HCT116 (cell line): Measurements from ENCODE around the gene TEKT5. TPM values are rescaled to one million over a fixed set of nuclear protein-coding genes. Genes with fewer than 3 reads are reported as not detected.
A peak's percentile ranks its signal among the peaks of the same experiment; 100 is the strongest.

ENCODE experiments used
- ATAC-seq: fragments of 200-7000 bp; cut with Tn5 transposase; 2 replicates; pipeline ENCODE4 v1.9.1; 2020; ENCODE audit warnings: mild to moderate bottlenecking, moderate library complexity
- BruUV-seq: library from RNA; stranded (reverse); fragments of 400-500 nt; replicated peaks from 2 replicates; lab custom pipeline; 2021; lab: Mats Ljungman, UMichigan
- CTCF ChIA-PET: fragments of 300-600 bp; sonication (Branson Sonifier 250); formaldehyde crosslinking; loops from one replicate; lab custom pipeline; 2021; ENCODE audit warnings: antibody characterized with exemption; lab: Charles Lee
- POLR2A ChIA-PET: fragments of 300-600, 350-600 bp; sonication (Branson Sonifier 250); formaldehyde crosslinking; loops from one replicate; lab custom pipeline; 2021; ENCODE audit warnings: antibody characterized with exemption; lab: Charles Lee
- RAD21 ChIA-PET, 2 experiments: fragments of 300-600 bp; sonication (Branson Sonifier 250); formaldehyde crosslinking; loops; one replicate each; lab custom pipeline; 2023; ENCODE audit warnings: low total read pairs in 2 of 2; ENCODE audit not compliant: uncharacterized antibody in 2 of 2, unreplicated experiment in 2 of 2, low non-redundant PET in 1 of 2; lab: Charles Lee
- DNase-seq: peaks from one replicate; pipeline ENCODE4 v3.0.0-alpha.2; 2010; ENCODE audit warnings: low read depth, low spot score
- H2AFZ ChIP-seq: fragments of 200-600 bp; shearing (Covaris generic), sonication (generic); 2 replicates; pipeline ENCODE4 v1.6.1; 2017; ENCODE audit warnings: low read depth, mixed run types, mixed read lengths, antibody characterized with exemption, low read length; ENCODE audit not compliant: poor library complexity, severe bottlenecking
- H3K27ac ChIP-seq: 2 replicates; pipeline ENCODE4 v1.5.1; 2012; ENCODE audit warnings: low read depth, low read length
- H3K27me3 ChIP-seq: fragments of 200-600 bp; sonication (generic); 2 replicates; pipeline ENCODE4 v1.6.1; 2016; ENCODE audit warnings: mixed run types, low read length, mixed read lengths; ENCODE audit not compliant: insufficient read depth
- H3K36me3 ChIP-seq, 2 experiments: fragments of 200-500 bp in 1 of 2; fragments of 200-600 bp in 1 of 2; sonication (Bioruptor generic) in 1 of 2; sonication (generic) in 1 of 2; 2 replicates each; pipeline versions ENCODE4 v1.5.1 to v1.6.1; 2014 to 2016; ENCODE audit warnings: low read length in 2 of 2, inconsistent platforms in 1 of 2, mixed read lengths in 1 of 2, mixed run types in 1 of 2; ENCODE audit not compliant: insufficient read depth in 2 of 2, control insufficient read depth in 1 of 2
- H3K4me1 ChIP-seq, 2 experiments: fragments of 200-600 bp in 1 of 2; sonication (generic) in 1 of 2; 2 replicates each; pipeline versions ENCODE4 v1.5.1 to v1.6.1; 2012 to 2017; ENCODE audit warnings: low read length in 2 of 2, inconsistent platforms in 1 of 2, mild to moderate bottlenecking in 1 of 2, mixed read lengths in 1 of 2, mixed run types in 1 of 2, moderate library complexity in 1 of 2; ENCODE audit not compliant: insufficient read depth in 2 of 2, control insufficient read depth in 1 of 2
- H3K4me2 ChIP-seq: fragments of 200-600 bp; sonication (generic); 2 replicates; pipeline ENCODE4 v1.6.1; 2017; ENCODE audit warnings: mixed run types, low read length, mixed read lengths
- H3K4me3 ChIP-seq, 2 experiments: fragments of 200-600 bp in 1 of 2; sonication (generic) in 1 of 2; replicated peaks in 1 of 2; 2 replicates each; pipeline ENCODE4 v1.5.1; 2011 to 2016; ENCODE audit warnings: low read length in 2 of 2, control low read depth in 1 of 2, low read depth in 1 of 2, mild to moderate bottlenecking in 1 of 2, mixed read lengths in 1 of 2, mixed run types in 1 of 2
- H3K79me2 ChIP-seq: fragments of 200-600 bp; sonication (generic); 2 replicates; pipeline ENCODE4 v1.6.1; 2017; ENCODE audit warnings: mild to moderate bottlenecking, mixed run types, low read length, moderate library complexity, mixed read lengths; ENCODE audit not compliant: insufficient read depth
- H3K9ac ChIP-seq: fragments of 200-600 bp; sonication (generic); 2 replicates; pipeline ENCODE4 v1.6.1; 2016; ENCODE audit warnings: low read length, mixed read lengths
- H3K9me2 ChIP-seq: fragments of 200-600 bp; sonication (generic), shearing (Covaris generic); 2 replicates; pipeline ENCODE4 v1.6.1; 2017; ENCODE audit warnings: mixed run types, mild to moderate bottlenecking, moderate library complexity; ENCODE audit not compliant: insufficient read depth
- H3K9me3 ChIP-seq, 2 experiments: fragments of 200-500 bp in 1 of 2; fragments of 200-600 bp in 1 of 2; sonication (Bioruptor generic) in 1 of 2; sonication (generic) in 1 of 2; 2 replicates each; pipeline ENCODE4 v1.6.1; 2014 to 2017; ENCODE audit warnings: low read length in 2 of 2, mixed read lengths in 2 of 2, inconsistent platforms in 1 of 2, low read depth in 1 of 2, mild to moderate bottlenecking in 1 of 2, mixed run types in 1 of 2, moderate library complexity in 1 of 2; ENCODE audit not compliant: control insufficient read depth in 1 of 2, insufficient read depth in 1 of 2
- H4K20me1 ChIP-seq: fragments of 200-600 bp; sonication (generic), shearing (Covaris generic); 2 replicates; pipeline ENCODE4 v1.6.1; 2017; ENCODE audit warnings: mixed run types, mild to moderate bottlenecking, moderate library complexity; ENCODE audit not compliant: insufficient read depth
- CEBPB ChIP-seq: IDR thresholded peaks from 2 replicates; pipeline ENCODE4 v1.6.1; 2012; ENCODE audit warnings: low read depth
- FOSL1 ChIP-seq: IDR thresholded peaks from 2 replicates; pipeline ENCODE4 v1.6.1; 2012; ENCODE audit warnings: low read depth
- JUND ChIP-seq: IDR thresholded peaks from 2 replicates; pipeline ENCODE4 v1.6.1; 2012
- POLR2A ChIP-seq: IDR thresholded peaks from 2 replicates; pipeline ENCODE4 v1.7.0; 2011; ENCODE audit warnings: borderline replicate concordance; ENCODE audit not compliant: insufficient read depth, insufficient read length; ENCODE audit errors: extremely low read depth
- TCF7L2 ChIP-seq: IDR thresholded peaks from 2 replicates; pipeline ENCODE4 v1.7.0; 2011; ENCODE audit warnings: borderline replicate concordance, inconsistent platforms; ENCODE audit not compliant: insufficient read depth, insufficient read length; ENCODE audit errors: extremely low read depth
- YY1 ChIP-seq: IDR thresholded peaks from 2 replicates; pipeline ENCODE4 v1.6.1; 2011; ENCODE audit warnings: low read length, low read depth, moderate library complexity, mild to moderate bottlenecking; ENCODE audit not compliant: insufficient replicate concordance; ENCODE audit errors: extremely low read depth
- ZFX ChIP-seq: fragments of 450-650 bp; IDR thresholded peaks from 2 replicates; pipeline ENCODE4 v1.6.1; 2017
- intact Hi-C: fragments of 100-400 bp; cut with micrococcal nuclease; formaldehyde crosslinking; loops from 2 replicates; pipeline ENCODE4 v1.10.0; 2022
- total RNA-seq: library from RNA; stranded (reverse); gene quantifications from one replicate; pipeline ENCODE4 v1.2.1, GENCODE V29; 2021; ENCODE audit not compliant: unreplicated experiment
- TF ChIP-seq, protein P1 (sequence below): IDR thresholded peaks from 2 replicates; pipeline ENCODE4 v1.6.1; 2011; ENCODE audit warnings: mild to moderate bottlenecking, low read length, moderate library complexity; ENCODE audit not compliant: insufficient replicate concordance; ENCODE audit errors: extremely low read depth
- TF ChIP-seq, protein P2 (sequence below), 3 experiments: fragments of 200-600 bp in 1 of 3; sonication (generic) in 1 of 3; IDR thresholded peaks in 2 of 3; conservative IDR thresholded peaks in 1 of 3; 2 replicates each; pipeline ENCODE4 v1.5.1; 2012 to 2017; ENCODE audit warnings: low read depth in 2 of 3, low read length in 2 of 3, antibody characterized with exemption in 1 of 3, borderline replicate concordance in 1 of 3, control low read depth in 1 of 3, mild to moderate bottlenecking in 1 of 3, mixed read lengths in 1 of 3, mixed run types in 1 of 3, moderate library complexity in 1 of 3; ENCODE audit not compliant: insufficient read depth in 1 of 3

Gene TEKT5
- total RNA-seq, 1 experiment from 2014 or later, result 0.37 TPM

DNA sequence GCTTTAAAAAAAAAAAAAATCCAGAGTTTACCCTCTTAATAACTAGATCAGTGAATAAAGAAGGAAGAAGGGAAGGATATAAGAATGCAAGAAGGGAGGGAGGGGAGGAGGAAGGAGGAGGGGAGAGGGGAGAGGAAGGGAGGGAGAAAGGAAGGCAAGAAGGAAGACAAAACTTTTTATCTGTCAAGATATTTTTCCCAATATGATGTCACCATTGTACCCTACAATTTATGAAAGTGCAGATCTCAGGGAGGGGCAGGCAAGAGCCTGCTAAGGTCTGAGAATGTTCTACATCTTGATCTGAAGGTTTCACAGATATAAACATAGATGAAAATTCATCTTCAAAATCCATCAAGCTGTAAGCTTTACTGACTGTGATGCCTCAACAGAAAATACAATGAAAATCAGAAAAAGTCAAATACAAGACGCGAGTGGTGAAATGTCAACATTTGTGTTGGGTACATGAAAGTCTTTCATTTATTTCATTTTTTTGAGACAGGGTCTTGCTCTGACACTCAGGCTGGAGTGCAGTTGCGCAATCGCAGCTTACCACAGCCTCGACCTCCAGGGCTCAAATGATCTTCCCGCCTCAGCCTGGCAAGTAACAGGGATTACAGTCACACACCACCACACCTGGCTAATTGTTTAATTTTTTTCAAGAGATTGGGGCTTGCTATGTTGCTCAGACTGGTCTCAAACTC, 57.2 kb downstream of the TEKT5 start:
- no peak overlapping the region for H3K27ac ChIP-seq
- intact Hi-C loops, result no loop called here
- H4K20me1 ChIP-seq, result no peaks in the 10 kb centered on the region
- H3K36me3 ChIP-seq, result no peaks in the 10 kb centered on the region
- CTCF ChIA-PET, result no interaction called here
- no peaks in the 10 kb centered on the region; the same call in 1 of the 2 replicates for H3K27me3 ChIP-seq
- H3K9me3 ChIP-seq, result no peaks in the 10 kb centered on the region
- no peak overlapping the region for H3K4me2 ChIP-seq
- H3K4me1 ChIP-seq, result no peaks in the 10 kb centered on the region
- POLR2A ChIA-PET, result no interaction called here
- no peaks in the 10 kb centered on the region for H3K9me2 ChIP-seq
- ATAC-seq (no peak), DNase-seq (no peak)
- TF ChIP-seq JUND, result no peak
- TF ChIP-seq, protein P1, sequence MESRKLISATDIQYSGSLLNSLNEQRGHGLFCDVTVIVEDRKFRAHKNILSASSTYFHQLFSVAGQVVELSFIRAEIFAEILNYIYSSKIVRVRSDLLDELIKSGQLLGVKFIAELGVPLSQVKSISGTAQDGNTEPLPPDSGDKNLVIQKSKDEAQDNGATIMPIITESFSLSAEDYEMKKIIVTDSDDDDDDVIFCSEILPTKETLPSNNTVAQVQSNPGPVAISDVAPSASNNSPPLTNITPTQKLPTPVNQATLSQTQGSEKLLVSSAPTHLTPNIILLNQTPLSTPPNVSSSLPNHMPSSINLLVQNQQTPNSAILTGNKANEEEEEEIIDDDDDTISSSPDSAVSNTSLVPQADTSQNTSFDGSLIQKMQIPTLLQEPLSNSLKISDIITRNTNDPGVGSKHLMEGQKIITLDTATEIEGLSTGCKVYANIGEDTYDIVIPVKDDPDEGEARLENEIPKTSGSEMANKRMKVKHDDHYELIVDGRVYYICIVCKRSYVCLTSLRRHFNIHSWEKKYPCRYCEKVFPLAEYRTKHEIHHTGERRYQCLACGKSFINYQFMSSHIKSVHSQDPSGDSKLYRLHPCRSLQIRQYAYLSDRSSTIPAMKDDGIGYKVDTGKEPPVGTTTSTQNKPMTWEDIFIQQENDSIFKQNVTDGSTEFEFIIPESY, result no peak
- no peak for TF ChIP-seq YY1
- no peak for TF ChIP-seq ZFX
- TF ChIP-seq TCF7L2, result no peak
- TF ChIP-seq, protein P2, sequence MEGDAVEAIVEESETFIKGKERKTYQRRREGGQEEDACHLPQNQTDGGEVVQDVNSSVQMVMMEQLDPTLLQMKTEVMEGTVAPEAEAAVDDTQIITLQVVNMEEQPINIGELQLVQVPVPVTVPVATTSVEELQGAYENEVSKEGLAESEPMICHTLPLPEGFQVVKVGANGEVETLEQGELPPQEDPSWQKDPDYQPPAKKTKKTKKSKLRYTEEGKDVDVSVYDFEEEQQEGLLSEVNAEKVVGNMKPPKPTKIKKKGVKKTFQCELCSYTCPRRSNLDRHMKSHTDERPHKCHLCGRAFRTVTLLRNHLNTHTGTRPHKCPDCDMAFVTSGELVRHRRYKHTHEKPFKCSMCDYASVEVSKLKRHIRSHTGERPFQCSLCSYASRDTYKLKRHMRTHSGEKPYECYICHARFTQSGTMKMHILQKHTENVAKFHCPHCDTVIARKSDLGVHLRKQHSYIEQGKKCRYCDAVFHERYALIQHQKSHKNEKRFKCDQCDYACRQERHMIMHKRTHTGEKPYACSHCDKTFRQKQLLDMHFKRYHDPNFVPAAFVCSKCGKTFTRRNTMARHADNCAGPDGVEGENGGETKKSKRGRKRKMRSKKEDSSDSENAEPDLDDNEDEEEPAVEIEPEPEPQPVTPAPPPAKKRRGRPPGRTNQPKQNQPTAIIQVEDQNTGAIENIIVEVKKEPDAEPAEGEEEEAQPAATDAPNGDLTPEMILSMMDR (IDR thresholded peaks at IDR 0.05 in 2 of 3, conservative IDR thresholded peaks at IDR 0.05 in 1 of 3; ENCODE audit: borderline replicate concordance in 1 of 3, insufficient read depth in 1 of 3, low read depth in 2 of 3, low read length in 2 of 3), result no peak
- no peak for TF ChIP-seq FOSL1
- TF ChIP-seq CEBPB, result peak; percentile 44; the same call in 1 of the 2 replicates
- no peak for TF ChIP-seq POLR2A
- TF ChIP-seq, all 23 proteins: peak for 1
- Histone ChIP-seq H3K9ac (no peak overlapping the region), H3K4me3 (no peak overlapping the region), H2AFZ (no peak overlapping the region), H3K79me2 (no peaks in the 10 kb centered on the region)
- RAD21 ChIA-PET, result no interaction called here
- no TSS peak for BruUV-seq
